GM21367 (cell line): Measurements from ENCODE around the gene OR5AL1.
"Not testable (repeated sequence)": the region's sequence is repeated elsewhere in the genome, so short reads cannot be mapped to it uniquely, and the experiment has no call there.

Source experiments
- ATAC-seq: cut with Tn5 transposase; IDR thresholded peaks from one replicate; pipeline ENCODE4 v1.9.1; 2021; ENCODE audit not compliant: unreplicated experiment

OR5AL1 gene

GRCh38 chr11:56412396-56412795, at the start of gene OR5AL1:
Gene OR5AL1 (plus strand): TSS chr11:56412696.
- ATAC-seq: no peak

- no peak for ATAC-seq
These were observed 37.2 kb upstream of the OR5AL1 start, which contains the start of gene OR8U1 for GRCh38 chr11:56375324-56375723. Gene OR8U1 (plus strand): TSS chr11:56375624. CDS start chr11:56375624, 0 bp downstream.

- ATAC-seq: no peak
These were observed 32.4 kb upstream of the OR5AL1 start for GRCh38 chr11:56380120-56380519.

- no peak for ATAC-seq
These were observed 18.1 kb upstream of the OR5AL1 start for GRCh38 chr11:56394381-56394780.

GRCh38 chr11:56396047-56396446, 16.4 kb upstream of the OR5AL1 start:
- ATAC-seq: no peak

GRCh38 chr11:56401858-56402461, 10.5 kb upstream of the OR5AL1 start:
- ATAC-seq: not testable (repeated sequence)

- no peak for ATAC-seq
These were observed 8.1 kb upstream of the OR5AL1 start for GRCh38 chr11:56404393-56404792.

- no peak for ATAC-seq
These were observed 1.7 kb upstream of the OR5AL1 start for GRCh38 chr11:56410801-56411200.

GRCh38 chr11:56453521-56453920, 41.0 kb downstream of the OR5AL1 start:
- ATAC-seq: no peak

GRCh38 chr11:56457076-56457475, 44.6 kb downstream of the OR5AL1 start:
- no peak for ATAC-seq
